Sigmoid colon (tissue), 4 donors: ENCODE data around the gene TADA3.

Experiments used
- POLR2A ChIP-seq, 2 donors: fragments of 450-650 bp; IDR thresholded peaks; one replicate each; pipeline ENCODE4 v1.6.1; 2016; ENCODE audit warnings: antibody characterized with exemption in 2 of 2, mild to moderate bottlenecking in 2 of 2, moderate library complexity in 2 of 2
- POLR2AphosphoS5 ChIP-seq, 4 donors: sonication (generic); formaldehyde crosslinking; IDR thresholded peaks; one replicate each; pipeline ENCODE4 v1.6.1; 2017; ENCODE audit warnings: antibody characterized with exemption in 4 of 4
- TF ChIP-seq, protein P1 (sequence below), 4 experiments: fragments of 450-650 bp in 3 of 4; fragments of 200-600 bp in 1 of 4; IDR thresholded peaks; one replicate each; pipeline ENCODE4 v1.5.1; 2016 to 2019; ENCODE audit warnings: antibody characterized with exemption in 4 of 4, mild to moderate bottlenecking in 3 of 4, moderate library complexity in 2 of 4

DNA sequence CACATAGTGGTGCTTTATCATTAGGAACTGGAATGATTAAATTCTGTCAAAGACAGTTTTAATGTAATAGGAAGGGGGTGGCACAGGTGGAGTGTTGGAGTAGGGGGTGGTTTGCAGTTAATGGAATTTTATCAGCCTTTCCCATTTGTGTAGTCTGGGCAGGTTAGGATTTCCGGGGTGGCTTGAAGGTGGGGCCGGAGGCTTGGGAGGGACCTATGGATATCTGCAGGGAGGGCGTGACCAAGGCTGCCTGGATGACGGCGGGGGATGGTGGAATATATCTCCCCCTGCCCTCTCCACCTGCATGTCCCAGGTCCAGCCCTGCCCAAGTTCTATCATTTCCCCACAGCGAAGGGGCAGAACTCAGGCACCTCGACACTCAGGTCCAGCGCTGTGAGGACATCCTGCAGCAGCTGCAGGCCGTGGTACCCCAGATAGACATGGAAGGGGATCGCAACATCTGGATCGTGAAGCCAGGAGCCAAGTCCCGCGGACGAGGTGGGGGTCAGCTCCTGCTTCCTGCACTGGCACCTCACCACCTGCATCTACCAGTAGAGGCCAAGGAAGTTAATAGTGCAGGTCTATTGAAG lies 33.3 kb upstream of the TADA3 start:
- TF ChIP-seq, protein P1, sequence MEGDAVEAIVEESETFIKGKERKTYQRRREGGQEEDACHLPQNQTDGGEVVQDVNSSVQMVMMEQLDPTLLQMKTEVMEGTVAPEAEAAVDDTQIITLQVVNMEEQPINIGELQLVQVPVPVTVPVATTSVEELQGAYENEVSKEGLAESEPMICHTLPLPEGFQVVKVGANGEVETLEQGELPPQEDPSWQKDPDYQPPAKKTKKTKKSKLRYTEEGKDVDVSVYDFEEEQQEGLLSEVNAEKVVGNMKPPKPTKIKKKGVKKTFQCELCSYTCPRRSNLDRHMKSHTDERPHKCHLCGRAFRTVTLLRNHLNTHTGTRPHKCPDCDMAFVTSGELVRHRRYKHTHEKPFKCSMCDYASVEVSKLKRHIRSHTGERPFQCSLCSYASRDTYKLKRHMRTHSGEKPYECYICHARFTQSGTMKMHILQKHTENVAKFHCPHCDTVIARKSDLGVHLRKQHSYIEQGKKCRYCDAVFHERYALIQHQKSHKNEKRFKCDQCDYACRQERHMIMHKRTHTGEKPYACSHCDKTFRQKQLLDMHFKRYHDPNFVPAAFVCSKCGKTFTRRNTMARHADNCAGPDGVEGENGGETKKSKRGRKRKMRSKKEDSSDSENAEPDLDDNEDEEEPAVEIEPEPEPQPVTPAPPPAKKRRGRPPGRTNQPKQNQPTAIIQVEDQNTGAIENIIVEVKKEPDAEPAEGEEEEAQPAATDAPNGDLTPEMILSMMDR (IDR thresholded peaks at IDR 0.05) = no peak
- TF ChIP-seq POLR2A (IDR thresholded peaks at IDR 0.05) (no peak), POLR2AphosphoS5 (IDR thresholded peaks at IDR 0.05) (no peak)
